Activated CD4-positive, alpha-beta T cell treated with anti-CD3 and anti-CD28 coated beads, Interleukin-2, amount 50 U/mL, for 48 hours (primary cell): Measurements from ENCODE around the gene MATK.
"Not testable (repeated sequence)": the region's sequence is repeated elsewhere in the genome, so short reads cannot be mapped to it uniquely, and the experiment has no call there.

Source experiments
- DNase-seq, 2 experiments: peaks; one replicate each; pipeline ENCODE4 v3.0.0-alpha.2; 2020

Gene MATK

DNA sequence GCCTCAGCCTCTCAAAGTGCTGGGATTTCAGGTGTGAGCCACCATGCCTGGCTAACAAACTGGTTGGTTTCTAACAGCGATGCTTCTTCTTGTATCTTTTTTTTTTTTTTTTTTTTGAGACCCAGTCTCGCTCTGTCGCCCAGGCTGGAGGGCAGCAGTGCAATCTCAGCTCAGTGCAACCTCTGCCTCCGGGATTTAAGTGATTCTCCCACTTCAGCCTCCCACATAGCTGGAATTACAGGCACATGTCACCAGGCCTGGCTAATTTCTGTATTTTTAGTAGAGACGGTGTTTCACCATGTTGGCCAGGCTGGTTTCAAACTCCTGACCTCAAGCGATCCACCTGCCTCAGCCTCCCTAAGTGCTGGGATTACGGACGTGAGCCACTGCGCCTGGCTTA lies 30.0 kb upstream of the MATK start:
- not testable (repeated sequence) for DNase-seq

DNA sequence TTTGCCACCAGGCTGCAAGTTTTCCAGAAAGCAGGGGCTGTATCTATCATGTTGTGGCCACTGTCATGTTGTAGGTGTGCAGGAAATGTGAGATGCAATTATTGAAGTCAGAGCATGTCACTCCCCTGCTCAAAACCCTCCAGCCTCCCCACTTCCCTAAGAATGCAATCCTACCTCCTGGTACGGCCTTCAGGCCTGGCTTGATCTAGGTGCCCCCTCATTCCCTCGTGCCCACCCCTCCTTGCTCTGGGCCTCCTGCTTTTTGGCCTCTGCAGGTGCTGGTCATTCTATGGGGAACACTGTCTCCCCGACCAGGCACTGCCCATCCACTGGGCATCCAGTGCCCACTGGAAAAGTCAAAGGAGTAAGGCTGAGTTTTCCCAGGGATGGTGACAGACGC lies 28.5 kb upstream of the MATK start:
- no peak for DNase-seq

DNA sequence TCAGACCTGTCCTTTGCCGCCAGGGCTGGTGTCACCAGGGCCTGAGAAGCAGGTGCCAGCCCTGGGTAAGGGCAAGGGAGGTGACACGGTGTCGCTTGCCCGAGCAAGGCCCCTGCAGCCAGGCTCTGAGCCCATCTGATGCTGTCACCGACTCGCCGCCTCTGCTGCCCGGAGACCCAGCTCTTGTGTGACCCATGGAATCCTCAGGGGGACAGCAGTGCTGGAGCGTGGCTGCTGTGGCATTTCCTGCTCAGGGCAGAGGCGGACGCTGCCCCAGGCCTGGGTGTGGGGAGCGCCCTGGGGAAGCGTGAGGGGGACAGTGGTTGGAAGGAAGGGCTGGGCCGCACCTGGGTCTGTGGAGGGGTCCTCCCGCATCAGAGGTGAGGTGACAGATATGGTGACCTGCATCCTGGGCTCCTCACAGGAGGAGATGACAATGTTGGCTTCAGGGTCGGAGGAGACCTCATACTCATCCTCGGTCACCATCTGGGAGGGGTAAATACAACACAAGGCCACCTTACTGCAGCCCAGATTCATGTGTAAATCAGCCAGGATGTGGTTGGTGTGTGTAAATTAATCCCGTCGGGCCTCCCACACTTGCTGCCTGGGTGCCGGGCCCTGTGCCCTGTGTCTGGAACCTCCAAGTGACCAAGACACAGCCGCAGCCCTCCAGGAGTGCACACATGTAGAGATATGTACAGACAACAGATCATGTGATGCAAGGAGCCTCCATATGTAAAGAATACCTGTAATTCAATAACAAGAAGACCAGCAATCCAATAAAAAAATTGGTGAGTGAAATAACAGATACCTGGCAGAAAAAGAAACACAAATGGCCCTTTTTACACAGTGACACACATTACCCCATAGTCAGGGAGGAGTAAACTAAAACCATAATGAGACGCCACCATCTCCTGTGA lies 27.6 kb upstream of the MATK start:
- no peak for DNase-seq

- no peak for DNase-seq
Measured at GRCh38 chr19:3810708-3811355, 24.7 kb upstream of the MATK start.

DNA sequence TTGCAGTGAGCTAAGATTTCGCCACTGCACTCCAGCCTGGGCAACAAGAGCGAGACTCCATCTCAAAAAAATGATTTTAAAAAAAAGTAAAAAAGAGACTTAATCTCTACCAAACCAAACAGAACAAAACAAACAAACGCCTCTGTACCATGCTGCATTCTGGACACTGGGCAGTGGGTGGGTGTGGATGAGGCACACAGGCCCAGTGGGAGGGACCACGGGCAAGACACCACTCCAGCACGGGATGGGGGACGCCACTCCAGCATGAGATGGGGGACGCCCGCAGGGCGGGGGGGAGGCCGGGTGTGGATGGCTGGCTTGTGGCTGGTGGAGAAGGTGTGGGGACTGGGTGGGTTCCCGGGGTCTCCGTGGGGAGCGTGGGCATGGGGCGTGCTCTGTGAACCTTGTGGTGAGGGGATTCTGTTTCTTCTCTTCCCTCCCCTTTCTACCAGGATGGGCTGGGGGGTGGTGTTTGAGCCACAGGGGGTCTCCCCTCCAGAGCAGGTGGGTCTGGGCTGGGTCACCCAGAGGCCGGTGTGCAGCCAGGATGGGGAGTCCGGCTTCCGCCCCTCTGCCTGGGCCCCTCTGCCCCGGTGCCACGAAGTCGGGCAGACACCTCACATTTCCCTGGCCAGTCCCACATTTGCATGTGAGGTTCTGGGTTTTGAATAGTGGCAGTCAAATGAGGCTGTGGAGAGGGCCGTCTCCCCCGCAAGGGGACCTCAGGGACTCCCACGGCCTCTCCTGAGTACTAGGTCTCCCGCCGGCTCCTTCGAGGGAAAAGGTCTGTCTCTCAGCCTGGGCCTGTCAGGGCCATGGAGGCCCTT lies 23.9 kb upstream of the MATK start:
- DNase-seq: peak in 1 of 2 experiments; percentile 35

DNA sequence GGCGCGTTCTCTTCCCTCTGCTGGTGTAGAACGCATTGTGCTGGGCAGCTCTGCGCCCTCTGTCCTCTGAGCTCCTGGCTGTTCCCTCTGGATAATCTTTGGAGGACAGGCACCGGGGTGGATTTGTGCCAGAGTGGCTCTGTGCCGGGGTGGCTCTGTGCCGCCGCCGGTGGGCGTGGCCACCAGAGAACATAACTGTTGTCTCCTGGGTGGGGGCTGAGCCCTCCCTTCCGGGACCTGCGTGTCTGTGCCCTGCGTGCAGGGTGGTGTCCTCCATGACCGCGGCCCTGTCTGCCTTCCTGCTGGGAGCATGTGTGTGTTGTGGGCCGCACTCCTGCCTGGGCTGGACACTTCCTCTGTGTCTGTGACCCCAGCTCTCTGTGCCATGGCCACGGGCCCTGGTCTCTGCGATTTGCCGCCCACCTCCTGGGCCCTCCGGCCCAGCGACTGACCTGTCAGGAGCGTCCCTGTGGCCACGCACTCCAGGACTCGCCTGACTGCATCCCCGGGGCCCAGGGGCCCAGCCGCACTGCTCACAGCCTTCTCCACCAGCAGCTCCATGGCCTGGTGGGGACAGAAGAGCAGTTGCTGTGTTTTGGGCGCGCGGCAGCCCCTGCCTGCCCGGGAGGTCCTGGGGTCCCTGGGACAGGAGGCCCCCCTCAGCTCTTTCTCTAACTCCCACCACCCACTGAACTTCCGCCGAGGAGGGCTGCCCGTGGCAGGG lies 22.4 kb upstream of the MATK start:
- no peak for DNase-seq

GRCh38 chr19:3807574-3808354 lies 21.6 kb upstream of the MATK start:
- no peak for DNase-seq

DNA sequence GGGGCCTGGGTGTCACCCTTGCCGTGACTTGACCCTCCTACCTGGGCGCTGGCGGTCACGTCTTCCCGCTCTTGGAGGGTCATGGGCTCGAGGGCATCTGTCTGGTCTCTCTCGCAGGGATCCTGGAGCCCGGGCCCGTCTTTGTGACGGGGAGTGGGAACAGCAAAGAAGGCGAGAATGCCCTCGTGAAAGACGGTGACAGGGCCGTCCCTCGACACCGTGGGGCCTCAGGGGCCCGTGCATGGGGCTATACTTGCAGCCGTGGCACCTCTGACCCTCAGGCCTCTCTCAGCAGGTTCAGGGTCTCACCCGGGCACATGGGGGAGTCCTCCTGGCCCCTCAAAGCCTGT lies 20.9 kb upstream of the MATK start:
- DNase-seq: no peak

- DNase-seq: no peak
Measured at GRCh38 chr19:3805859-3806258, 19.7 kb upstream of the MATK start.

GRCh38 chr19:3804429-3804828 lies 18.2 kb upstream of the MATK start:
- no peak for DNase-seq

DNA sequence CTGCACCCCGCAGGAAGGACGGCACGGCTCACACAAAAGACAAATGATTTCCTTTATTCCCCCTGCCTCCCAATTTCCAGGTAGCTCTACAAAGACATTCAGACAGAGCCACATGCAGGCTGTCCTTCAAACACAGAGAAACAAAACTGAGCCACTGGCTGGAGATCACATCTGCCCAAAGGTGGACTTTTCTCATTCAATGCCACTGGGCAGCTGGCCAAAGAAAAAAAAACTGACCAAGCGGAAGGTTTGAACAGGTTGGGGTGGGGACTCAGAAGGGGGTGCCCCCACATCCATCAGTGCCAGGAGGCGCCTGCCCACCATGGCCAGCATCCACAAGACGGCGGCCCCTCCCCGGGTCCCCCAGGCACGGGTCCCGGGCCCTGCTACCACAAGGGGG lies 17.8 kb upstream of the MATK start:
- DNase-seq: no peak

DNA sequence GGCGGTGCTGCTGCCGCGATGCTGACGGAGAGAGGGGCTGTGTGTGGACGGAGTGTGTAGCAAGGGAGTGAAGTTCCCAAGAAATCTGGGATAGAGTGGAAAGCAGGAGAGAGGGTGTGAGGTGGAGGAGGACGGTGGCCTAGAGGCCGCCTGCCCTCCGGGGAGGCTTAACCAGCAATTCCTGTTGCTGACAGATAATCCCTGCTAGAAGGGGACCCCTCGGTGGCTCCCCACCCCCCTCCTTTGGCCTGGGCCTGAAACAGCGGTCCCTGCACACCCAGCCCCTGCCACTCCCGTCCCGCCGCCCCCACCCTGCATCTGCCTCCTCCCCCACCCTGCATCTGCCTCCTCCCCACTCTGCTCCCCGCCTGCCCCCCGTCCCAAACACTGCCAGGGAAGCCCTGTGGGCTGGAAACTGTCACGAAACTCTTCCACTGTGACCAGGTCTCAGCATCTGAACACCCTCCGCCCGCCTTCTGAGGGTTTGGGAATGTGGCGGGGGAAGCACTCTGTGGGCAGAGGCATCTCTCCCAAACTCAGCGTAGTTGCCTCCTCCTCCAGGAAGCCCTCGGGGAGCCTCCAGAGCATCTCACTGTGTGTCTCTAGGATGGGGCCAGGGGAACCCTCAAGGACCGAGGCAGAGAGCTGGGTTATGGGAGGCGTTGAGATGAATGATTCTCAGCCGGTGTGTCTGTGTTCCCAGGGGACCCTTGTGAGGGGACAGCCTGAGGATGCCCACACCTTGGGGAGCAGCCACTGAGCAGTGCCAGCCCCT lies 17.1 kb upstream of the MATK start:
- no peak for DNase-seq

DNA sequence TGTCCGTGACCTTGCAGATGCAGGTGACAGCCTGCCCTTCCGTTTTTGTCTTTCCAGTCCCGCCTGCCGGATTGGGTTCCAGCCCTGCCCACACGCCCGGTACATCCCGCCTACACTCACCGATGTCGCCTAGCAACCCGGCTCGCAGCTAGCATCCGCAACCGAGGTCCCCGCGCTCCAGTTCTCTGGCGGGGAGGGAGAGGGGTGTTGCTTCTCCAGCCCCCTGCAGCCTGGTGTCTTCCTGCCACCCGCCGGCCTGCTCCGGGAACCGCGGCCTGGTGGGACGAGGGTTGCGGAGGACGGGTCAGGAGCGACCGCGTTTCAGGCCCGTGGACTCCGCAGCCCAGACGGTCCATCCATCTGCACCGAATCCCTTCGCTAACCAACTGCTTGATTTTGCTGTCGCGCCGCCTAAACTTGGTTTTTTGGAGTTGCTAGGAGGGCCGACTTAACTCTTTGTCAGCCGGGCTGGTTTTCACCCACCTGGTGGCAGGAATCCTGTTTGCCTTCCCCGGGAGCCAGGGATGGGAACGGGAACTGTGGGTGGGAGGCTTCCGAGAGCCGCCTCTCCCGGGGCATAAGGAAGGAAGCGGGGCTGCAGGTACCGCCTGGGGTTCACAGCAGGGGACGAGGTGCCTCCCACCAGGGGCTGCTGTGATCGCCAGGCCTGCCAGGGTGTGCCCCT lies 15.4 kb upstream of the MATK start:
- peak; percentile 63 to 73 for DNase-seq

DNA sequence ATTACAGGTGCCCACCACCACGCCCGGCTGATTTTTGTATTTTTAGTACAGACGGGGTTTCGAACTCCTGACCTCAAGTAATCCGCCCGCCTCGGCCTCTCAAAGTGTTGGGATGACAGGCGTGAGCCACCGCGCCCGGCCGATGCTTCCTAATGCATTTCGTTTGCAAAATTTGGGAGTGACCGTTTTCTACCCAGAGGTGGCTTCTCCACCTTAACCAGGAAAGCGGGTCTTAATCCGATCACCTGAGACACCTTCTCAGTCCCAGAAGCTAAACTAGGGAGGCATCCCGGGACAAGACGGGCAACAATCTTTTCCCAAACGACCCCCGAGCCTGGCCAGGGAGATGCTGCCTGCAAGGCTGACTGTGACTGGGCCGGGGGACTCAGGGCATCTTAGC lies 14.8 kb upstream of the MATK start:
- DNase-seq: no peak

- DNase-seq: no peak
Measured at GRCh38 chr19:3798137-3798536, 12.0 kb upstream of the MATK start.

DNA sequence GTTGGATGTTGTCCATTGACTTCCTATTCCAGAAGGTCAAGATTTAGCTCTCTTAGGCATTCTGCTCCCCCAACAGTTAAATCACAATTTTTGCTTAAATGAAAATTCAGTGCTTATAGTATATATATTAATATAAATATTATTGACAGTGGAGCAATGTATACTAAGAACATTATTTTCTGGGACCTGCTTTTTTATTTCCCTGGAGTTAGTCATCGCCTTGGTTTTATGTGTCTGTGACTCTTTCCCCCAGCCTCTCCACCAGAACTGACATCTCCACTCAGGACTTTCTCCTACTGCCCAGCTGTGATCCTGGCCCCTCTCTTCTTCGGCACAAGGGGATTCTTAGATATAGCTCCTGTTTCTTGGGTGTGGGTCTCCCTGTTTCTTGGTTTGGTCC lies 10.2 kb upstream of the MATK start:
- DNase-seq: no peak

DNA sequence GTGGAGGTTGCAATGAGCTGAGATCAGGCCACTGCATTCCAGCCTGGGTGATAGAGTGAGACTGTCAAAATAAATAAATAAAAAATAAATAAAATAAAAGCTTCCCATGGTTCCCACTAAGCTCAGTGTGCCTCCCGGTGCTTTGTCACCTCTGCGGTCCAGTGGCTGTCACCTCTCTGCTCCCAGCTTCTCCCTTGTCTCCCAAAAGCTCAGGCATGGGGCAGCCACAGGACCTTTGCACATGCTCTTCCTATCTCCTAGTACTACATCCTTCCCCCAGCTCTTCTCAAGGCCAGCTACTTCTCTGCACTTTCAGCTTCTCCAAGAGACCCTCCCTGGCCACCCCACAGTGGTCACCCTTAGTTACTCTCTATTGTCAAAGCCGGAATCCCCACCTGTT lies 7.6 kb upstream of the MATK start:
- DNase-seq: no peak

DNA sequence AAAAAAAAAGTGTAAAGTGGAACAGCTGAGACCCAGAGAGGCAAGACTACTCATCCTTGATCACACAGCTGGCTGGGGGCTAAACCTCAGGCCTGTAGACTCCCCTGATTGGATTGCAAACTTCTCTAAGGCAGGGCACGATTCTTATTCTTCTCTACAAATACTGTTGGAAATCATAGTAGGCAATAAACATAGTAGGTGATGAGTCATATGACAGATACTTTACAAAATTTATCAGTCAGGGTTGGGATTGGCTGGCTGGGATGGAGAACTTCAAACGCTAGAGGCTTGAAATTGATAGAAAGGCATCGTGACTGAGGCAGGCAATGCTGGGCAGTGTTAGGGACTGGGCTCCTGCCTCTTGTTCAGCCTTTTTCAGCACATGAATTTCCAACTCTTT lies 5.9 kb upstream of the MATK start:
- no peak for DNase-seq

- no peak for DNase-seq
Measured at GRCh38 chr19:3790941-3791340, 4.8 kb upstream of the MATK start.

GRCh38 chr19:3790209-3790734 lies 4.1 kb upstream of the MATK start:
- DNase-seq: no peak
